WI38 (cell line): ENCODE measurements around the gene ECE1.
A peak's percentile ranks its signal among the peaks of the same experiment; 100 is the strongest.
"Not testable (repeated sequence)": the region's sequence is repeated elsewhere in the genome, so short reads cannot be mapped to it uniquely, and the experiment has no call there.

Experiments
- H3K4me3 ChIP-seq: 2 replicates; pipeline ENCODE4 v1.5.1; 2011; ENCODE audit warnings: low read depth, mild to moderate bottlenecking, control low read depth, low read length
- TF ChIP-seq, protein P1 (sequence below): IDR thresholded peaks from 2 replicates; pipeline ENCODE4 v1.5.1; 2012; ENCODE audit warnings: low read depth, mild to moderate bottlenecking, control low read depth, low read length

ECE1 gene

DNA sequence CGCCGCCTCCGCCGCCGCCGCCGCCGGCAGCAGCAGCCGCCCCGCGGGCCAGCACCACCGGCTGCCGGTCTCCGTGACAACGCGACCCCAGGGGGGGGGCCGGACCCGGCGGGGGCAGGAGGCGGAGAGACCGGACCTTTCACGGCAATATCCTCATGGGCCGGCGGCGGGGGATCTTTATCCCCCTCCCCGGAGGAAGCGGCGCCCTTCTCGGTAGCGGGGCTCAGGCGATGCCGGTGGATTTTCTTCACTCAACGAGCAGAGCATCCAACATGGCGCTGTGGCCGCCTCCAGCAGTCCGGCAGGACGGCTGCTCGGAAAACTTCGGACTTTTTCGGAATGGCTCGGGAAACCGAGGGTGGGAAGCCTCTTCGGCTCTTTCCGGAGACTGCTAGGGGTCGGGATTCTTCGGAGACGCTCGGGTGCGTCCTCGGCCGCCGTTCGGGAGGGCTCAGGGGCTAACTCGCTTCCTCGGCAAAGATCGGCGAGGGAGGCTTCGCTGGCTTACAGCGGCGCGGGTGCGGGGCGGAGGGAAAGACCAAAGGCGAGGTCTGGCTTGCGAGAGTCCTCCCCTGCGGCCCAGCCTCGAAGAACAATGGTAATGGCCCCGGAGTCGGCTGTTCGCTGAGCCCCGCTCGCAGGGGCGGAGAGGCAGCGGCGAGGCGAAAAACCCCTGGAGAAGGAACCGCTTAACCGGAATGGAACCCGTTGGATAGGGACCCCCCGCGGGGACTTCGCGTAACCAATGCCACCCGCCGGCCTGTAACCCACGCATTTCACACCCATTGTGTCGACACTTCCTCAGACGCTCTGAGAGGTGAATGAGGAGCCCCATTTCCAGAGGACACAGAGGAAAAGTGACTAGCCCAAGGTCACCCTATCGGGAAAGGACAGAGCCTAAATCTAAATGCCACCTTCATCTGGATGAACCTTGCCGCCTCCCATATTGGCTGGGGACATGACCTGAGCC lies 113.4 kb downstream of the ECE1 start, which contains the start of gene EIF4G3:
TSS of gene EIF4G3 (minus strand) at position 312 of the 970 bp plus-strand sequence. CDS start 174,155 bp downstream, outside the sequence.
- peak within 1 kb of the TSS; percentile 94 for H3K4me3 ChIP-seq
- TF ChIP-seq, protein P1, sequence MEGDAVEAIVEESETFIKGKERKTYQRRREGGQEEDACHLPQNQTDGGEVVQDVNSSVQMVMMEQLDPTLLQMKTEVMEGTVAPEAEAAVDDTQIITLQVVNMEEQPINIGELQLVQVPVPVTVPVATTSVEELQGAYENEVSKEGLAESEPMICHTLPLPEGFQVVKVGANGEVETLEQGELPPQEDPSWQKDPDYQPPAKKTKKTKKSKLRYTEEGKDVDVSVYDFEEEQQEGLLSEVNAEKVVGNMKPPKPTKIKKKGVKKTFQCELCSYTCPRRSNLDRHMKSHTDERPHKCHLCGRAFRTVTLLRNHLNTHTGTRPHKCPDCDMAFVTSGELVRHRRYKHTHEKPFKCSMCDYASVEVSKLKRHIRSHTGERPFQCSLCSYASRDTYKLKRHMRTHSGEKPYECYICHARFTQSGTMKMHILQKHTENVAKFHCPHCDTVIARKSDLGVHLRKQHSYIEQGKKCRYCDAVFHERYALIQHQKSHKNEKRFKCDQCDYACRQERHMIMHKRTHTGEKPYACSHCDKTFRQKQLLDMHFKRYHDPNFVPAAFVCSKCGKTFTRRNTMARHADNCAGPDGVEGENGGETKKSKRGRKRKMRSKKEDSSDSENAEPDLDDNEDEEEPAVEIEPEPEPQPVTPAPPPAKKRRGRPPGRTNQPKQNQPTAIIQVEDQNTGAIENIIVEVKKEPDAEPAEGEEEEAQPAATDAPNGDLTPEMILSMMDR, result no peak

DNA sequence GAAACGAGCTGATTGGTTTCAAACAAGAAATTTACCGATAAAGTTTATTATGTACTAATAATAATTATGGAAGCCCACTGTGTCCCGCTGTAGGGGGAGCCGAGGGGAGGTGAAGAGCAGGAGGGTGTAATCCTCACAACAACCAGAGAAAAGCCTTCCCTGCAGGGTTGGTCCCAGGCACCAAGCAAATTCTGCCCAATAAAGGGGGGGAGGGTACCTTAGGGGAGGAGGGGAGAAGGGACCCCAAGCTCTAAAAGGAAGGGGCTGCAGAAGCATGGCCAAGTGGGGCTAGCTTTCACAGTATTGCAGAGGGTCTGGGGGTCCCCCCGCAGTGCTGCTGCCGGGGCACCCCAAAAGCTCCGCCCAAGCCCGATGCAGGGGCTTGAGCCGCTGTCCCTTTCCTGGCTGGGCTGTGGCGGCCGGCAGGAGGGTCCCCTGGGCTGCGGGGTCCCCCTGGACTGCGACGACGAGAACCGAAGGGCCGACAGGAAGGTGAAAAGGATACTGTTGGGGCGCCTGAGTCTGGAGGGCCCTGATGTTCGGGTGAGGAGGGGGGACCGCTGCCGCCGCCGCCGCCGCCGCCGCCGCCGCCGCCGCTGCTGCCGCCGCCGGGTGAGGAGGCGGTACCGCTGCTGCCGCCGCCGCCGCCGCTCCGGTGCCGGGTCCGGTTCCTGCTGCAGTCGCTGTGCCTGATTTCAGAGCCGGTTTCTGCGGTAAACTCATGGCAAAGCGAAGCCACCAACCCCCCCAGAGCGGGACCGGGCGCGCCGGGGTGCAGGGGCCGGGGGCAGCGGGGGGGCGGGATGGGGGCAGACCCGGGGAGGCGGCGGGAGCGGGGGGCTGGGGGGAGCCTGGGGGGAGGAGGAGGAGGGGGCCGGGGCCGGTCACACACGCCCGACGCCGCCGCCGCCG lies 114.3 kb downstream of the ECE1 start:
- peak overlapping the region; percentile 94 for H3K4me3 ChIP-seq
- TF ChIP-seq, protein P1, result no peak

DNA sequence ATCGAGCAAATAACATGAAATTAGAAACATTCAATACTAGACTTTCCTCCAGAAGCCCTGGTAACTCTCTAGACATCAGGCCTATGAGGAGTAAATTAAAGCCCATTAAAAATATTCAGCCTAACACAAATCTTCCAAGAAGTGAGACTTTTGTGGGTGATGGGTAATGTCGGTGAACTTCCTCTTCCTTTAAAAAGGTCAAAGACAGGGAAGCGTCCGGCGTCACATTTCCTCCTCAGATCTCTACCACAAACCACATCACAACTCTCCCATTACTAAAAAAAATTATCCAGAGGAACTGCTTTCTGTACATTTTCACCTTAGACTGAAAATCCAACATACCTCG lies 115.0 kb downstream of the ECE1 start:
- H3K4me3 ChIP-seq, result peak overlapping the region; percentile 94
- TF ChIP-seq, protein P1, result no peak

DNA sequence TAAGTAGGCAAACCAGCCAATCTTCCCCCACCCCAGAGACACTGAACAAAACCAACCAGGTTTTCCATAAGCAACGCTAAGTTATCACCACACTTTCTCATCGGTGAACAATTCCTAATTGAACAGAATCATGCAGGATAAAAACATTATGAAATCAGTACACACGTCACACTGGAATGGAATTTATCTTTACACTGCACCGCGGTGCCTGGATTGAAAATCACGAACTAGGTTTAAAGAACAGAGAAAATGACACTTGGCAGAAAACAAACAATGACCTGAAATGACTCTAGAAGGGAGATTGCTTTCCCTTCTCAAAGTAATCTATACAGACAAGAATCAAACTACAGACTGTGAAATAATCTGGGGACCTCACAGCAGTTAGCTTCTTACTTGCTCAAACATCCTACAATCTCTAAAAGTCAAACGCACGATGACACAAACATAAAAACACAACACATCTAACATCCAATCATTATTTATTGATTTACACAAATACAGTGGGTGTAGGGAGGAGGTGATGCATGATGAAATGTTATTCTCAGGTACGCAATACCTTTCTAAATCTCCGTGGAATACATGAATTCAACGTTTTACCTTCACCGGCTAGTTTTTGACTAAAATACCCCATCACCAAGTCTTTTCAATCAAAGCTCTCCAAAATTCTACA lies 115.5 kb downstream of the ECE1 start:
- TF ChIP-seq, protein P1, result no peak
- H3K4me3 ChIP-seq, result peak overlapping the region; percentile 94

DNA sequence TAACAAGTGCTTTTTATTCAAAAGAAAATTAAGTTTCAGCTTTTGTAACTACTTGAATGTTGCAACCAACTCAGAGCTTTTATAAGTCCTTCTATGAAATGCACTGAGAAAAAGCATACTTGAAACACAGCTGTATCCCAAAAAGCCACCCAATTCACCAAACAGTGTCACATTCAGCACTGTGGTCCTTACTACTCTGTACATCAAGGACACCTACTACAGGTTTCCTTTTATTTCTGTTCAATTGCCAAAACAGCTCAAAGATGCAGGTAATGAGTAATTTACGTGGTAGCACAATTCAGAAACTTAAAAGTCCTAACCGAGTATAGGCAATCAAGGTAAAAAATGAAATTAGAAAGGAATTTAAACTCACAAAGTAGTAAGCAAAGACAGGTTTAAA lies 116.0 kb downstream of the ECE1 start:
- TF ChIP-seq, protein P1, result no peak
- H3K4me3 ChIP-seq, result peak overlapping the region; percentile 94

DNA sequence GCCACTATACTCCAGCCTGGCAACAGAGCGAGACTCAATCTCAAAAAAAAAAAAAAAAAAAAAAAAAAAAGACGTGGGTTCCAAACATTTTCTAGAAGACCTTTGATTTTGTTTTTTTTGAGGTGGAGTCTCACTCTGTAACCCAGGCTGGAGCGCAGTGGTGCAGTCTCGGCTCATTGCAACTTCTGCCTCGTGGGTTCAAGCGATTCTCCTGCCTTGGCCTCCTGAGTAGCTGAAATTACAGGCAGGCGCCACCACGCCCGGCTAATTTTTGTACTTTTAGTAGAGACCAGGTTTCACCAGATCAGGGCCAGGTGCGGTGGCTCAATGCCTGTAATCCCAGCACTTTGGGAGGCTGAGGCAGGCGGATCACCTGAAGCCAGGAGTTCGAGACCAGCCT lies 117.2 kb downstream of the ECE1 start:
- not testable (repeated sequence) for H3K4me3 ChIP-seq

DNA sequence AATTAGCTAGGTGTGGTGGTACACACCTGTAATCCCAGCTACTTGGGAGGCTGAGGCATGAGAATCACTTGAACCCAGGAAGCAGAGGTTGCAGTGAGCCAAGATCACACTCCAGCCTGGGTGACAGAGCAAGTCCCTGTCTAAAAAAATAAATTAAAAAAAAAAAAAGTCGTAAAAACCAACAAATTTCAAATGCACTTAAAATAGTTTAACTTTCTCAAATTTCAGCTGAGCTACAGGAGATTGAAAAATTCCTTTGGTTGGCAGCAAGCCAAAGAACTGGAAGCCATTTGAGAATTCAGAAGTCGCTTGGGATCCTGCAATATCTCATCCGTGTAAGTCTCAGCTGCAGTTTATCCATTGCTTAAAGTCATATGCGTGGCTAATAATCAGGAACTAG lies 119.4 kb downstream of the ECE1 start:
- not testable (repeated sequence) for H3K4me3 ChIP-seq

DNA sequence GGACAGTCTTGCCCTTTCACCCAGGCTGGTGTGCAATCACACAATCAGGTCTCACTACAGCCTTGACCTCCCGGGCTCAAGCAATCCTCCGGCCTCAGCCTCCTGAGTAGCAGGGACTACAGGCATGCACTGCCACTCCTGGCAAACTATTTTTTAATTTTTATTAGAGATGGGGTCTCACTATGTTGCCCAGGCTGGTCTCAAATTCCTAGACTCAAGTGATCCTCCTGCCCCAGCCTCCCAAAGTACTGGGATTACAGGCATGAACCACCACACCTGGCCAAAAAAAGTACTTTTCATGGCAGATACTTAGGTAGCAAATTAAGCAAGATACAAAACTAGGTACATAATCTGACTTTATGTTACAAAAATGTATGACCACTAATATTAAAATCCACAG lies 121.8 kb downstream of the ECE1 start:
- TF ChIP-seq, protein P1, result no peak
- no peak overlapping the region for H3K4me3 ChIP-seq
